HepG2 (cell line): ENCODE data around the gene ZBTB32. TPM values are rescaled to one million over a fixed set of nuclear protein-coding genes. Genes with fewer than 3 reads are reported as not detected.
A peak's percentile ranks its signal among the peaks of the same experiment; 100 is the strongest.

Source experiments
- ARNT ChIP-seq: fragments of 450-650 bp; IDR thresholded peaks from 2 replicates; pipeline ENCODE4 v1.6.1; 2017
- BORCS8-MEF2B ChIP-seq: sonication (generic); formaldehyde crosslinking; IDR thresholded peaks from 2 replicates; pipeline ENCODE4 v1.8.0; 2022; ENCODE audit warnings: mild to moderate bottlenecking, missing genetic modification reagents
- BRCA1 ChIP-seq: sonication (generic); formaldehyde crosslinking; IDR thresholded peaks from 2 replicates; pipeline ENCODE4 v1.4.0; 2020; ENCODE audit warnings: missing genetic modification reagents
- CENPBD1 ChIP-seq: sonication (generic); formaldehyde crosslinking; IDR thresholded peaks from 2 replicates; pipeline ENCODE4 v1.8.0; 2022; ENCODE audit warnings: missing genetic modification reagents, low read depth, mild to moderate bottlenecking, borderline replicate concordance
- CHCHD3 ChIP-seq: sonication (generic); formaldehyde crosslinking; IDR thresholded peaks from 2 replicates; pipeline ENCODE4 v1.8.0; 2022; ENCODE audit warnings: mild to moderate bottlenecking, missing genetic modification reagents, moderate library complexity
- CHD2 ChIP-seq: IDR thresholded peaks from 2 replicates; pipeline ENCODE4 v1.6.1; 2011; ENCODE audit warnings: low read depth, low read length, improper control_type of control experiment
- ELK4 ChIP-seq: sonication (generic); formaldehyde crosslinking; IDR thresholded peaks from 2 replicates; pipeline ENCODE4 v1.9.0; 2021; ENCODE audit warnings: missing genetic modification reagents, borderline replicate concordance
- KLF9 ChIP-seq: IDR thresholded peaks from 2 replicates; pipeline ENCODE4 v1.6.1; 2016; ENCODE audit warnings: low read depth
- MAZ ChIP-seq, 2 experiments: sonication (generic) in 1 of 2; formaldehyde crosslinking in 1 of 2; IDR thresholded peaks; 2 replicates each; pipeline versions ENCODE4 v1.5.0 to v1.6.1; 2012 to 2020; ENCODE audit warnings: low read depth in 2 of 2, mild to moderate bottlenecking in 2 of 2, borderline replicate concordance in 1 of 2, improper control_type of control experiment in 1 of 2, low read length in 1 of 2, missing genetic modification reagents in 1 of 2, moderate library complexity in 1 of 2
- PHF8 ChIP-seq: sonication (generic); formaldehyde crosslinking; IDR thresholded peaks from 2 replicates; pipeline ENCODE4 v1.5.0; 2020; ENCODE audit warnings: missing genetic modification reagents
- RNF2 ChIP-seq: fragments of 450-650 bp; conservative IDR thresholded peaks from 2 replicates; pipeline ENCODE4 v1.6.1; 2016; ENCODE audit warnings: low read depth
- SAFB2 ChIP-seq: sonication (generic); formaldehyde crosslinking; IDR thresholded peaks from 2 replicates; pipeline ENCODE4 v1.5.1; 2020; ENCODE audit warnings: missing genetic modification reagents, low read depth, mild to moderate bottlenecking, borderline replicate concordance
- SALL1 ChIP-seq: sonication (generic); formaldehyde crosslinking; IDR thresholded peaks from 2 replicates; pipeline ENCODE4 v1.8.0; 2022; ENCODE audit warnings: mild to moderate bottlenecking, missing genetic modification reagents
- ZBTB34 ChIP-seq: sonication (generic); formaldehyde crosslinking; IDR thresholded peaks from 2 replicates; pipeline ENCODE4 v1.8.0; 2022; ENCODE audit warnings: mild to moderate bottlenecking, missing genetic modification reagents
- ZC3H13 ChIP-seq: sonication (generic); formaldehyde crosslinking; IDR thresholded peaks from 2 replicates; pipeline ENCODE4 v1.8.1; 2023; ENCODE audit warnings: mild to moderate bottlenecking, missing genetic modification reagents, moderate library complexity
- ZNF326 ChIP-seq: sonication (generic); formaldehyde crosslinking; IDR thresholded peaks from 2 replicates; pipeline ENCODE4 v1.4.0; 2020; ENCODE audit warnings: missing genetic modification reagents, borderline replicate concordance
- ZNF607 ChIP-seq: sonication (generic); formaldehyde crosslinking; IDR thresholded peaks from 2 replicates; pipeline ENCODE4 v1.5.1; 2020; ENCODE audit warnings: missing genetic modification reagents, mild to moderate bottlenecking, borderline replicate concordance
- ZNF768 ChIP-seq: sonication (generic); formaldehyde crosslinking; IDR thresholded peaks from 2 replicates; pipeline ENCODE4 v1.4.0; 2020; ENCODE audit warnings: missing genetic modification reagents
- ZNF775 ChIP-seq: sonication (generic); formaldehyde crosslinking; IDR thresholded peaks from 2 replicates; pipeline ENCODE4 v1.4.0; 2020; ENCODE audit warnings: missing genetic modification reagents, mild to moderate bottlenecking, moderate library complexity, borderline replicate concordance
- polyA plus RNA-seq, 8 experiments: library from polyadenylated mRNA; depleted of rRNA in 3 of 8; stranded (reverse) in 7 of 8; unstranded in 1 of 8; fragments of >200 nt; fragmentation: Illumina TruSeq in 4 of 8; extraction: Trizol in 4 of 8; gene quantifications; 2 replicates each; pipeline versions ENCODE4 v1.2.1 to v1.2.3, GENCODE V29; 2011 to 2016; ENCODE audit warnings: low read depth in 4 of 8, missing spikeins in 1 of 8, mixed read lengths in 1 of 8; ENCODE audit not compliant: insufficient read depth in 1 of 8
- total RNA-seq, 5 experiments: library from RNA; depleted of rRNA; stranded (reverse); fragments of >200 nt; fragmentation: Illumina TruSeq; extraction: Trizol; gene quantifications; 2 replicates each; pipeline ENCODE4 v1.2.3, GENCODE V29; 2016; ENCODE audit warnings: low read depth in 1 of 5
- TF ChIP-seq, protein P1 (sequence below): sonication (generic); formaldehyde crosslinking; IDR thresholded peaks from 2 replicates; pipeline ENCODE4 v1.4.0; 2020; ENCODE audit warnings: missing genetic modification reagents; ENCODE audit errors: not compliant biosample characterization
- TF ChIP-seq, protein P2 (sequence below): IDR thresholded peaks from 2 replicates; pipeline ENCODE4 v1.6.1; 2012; ENCODE audit warnings: inconsistent platforms
- TF ChIP-seq, protein P3 (sequence below): IDR thresholded peaks from 2 replicates; pipeline ENCODE4 v1.6.1; 2016; ENCODE audit warnings: mild to moderate bottlenecking
- TF ChIP-seq, protein P4 (sequence below): sonication (generic); formaldehyde crosslinking; IDR thresholded peaks from 2 replicates; pipeline ENCODE4 v1.8.0; 2023; ENCODE audit warnings: mild to moderate bottlenecking, missing genetic modification reagents

Gene ZBTB32
- total and polyA plus RNA-seq, 2 of the 13 experiments (the other 11 are each of a cell fraction or from before 2014, with no cell fraction given): not detected

- TF ChIP-seq, protein P1, sequence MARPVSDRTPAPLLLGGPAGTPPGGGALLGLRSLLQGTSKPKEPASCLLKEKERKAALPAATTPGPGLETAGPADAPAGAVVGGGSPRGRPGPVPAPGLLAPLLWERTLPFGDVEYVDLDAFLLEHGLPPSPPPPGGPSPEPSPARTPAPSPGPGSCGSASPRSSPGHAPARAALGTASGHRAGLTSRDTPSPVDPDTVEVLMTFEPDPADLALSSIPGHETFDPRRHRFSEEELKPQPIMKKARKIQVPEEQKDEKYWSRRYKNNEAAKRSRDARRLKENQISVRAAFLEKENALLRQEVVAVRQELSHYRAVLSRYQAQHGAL (CRISPR knock-in tag): no peak
- no peak for TF ChIP-seq SAFB2 (CRISPR knock-in tag)
- no peak for TF ChIP-seq CENPBD1 (CRISPR knock-in tag)
- no peak for TF ChIP-seq ZNF775 (CRISPR knock-in tag)
- no peak for TF ChIP-seq KLF9 (CRISPR knock-in tag)
- TF ChIP-seq, protein P2, sequence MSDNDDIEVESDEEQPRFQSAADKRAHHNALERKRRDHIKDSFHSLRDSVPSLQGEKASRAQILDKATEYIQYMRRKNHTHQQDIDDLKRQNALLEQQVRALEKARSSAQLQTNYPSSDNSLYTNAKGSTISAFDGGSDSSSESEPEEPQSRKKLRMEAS: peak; percentile 61
- TF ChIP-seq, protein P3, sequence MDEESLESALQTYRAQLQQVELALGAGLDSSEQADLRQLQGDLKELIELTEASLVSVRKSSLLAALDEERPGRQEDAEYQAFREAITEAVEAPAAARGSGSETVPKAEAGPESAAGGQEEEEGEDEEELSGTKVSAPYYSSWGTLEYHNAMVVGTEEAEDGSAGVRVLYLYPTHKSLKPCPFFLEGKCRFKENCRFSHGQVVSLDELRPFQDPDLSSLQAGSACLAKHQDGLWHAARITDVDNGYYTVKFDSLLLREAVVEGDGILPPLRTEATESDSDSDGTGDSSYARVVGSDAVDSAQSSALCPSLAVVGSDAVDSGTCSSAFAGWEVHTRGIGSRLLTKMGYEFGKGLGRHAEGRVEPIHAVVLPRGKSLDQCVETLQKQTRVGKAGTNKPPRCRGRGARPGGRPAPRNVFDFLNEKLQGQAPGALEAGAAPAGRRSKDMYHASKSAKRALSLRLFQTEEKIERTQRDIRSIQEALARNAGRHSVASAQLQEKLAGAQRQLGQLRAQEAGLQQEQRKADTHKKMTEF (CRISPR knock-in tag): no peak
- no peak for TF ChIP-seq CHD2
- no peak for TF ChIP-seq ZBTB34 (CRISPR knock-in tag)
- TF ChIP-seq ARNT: no peak
- no peak for TF ChIP-seq BORCS8-MEF2B (CRISPR knock-in tag)
- TF ChIP-seq, protein P4, sequence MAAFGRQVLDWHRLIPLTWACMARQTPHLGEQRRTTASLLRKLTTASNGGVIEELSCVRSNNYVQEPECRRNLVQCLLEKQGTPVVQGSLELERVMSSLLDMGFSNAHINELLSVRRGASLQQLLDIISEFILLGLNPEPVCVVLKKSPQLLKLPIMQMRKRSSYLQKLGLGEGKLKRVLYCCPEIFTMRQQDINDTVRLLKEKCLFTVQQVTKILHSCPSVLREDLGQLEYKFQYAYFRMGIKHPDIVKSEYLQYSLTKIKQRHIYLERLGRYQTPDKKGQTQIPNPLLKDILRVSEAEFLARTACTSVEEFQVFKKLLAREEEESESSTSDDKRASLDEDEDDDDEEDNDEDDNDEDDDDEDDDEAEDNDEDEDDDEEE (CRISPR knock-in tag): 0 out of 2 replicates have a peak, but pooled peaks have one; percentile 16
- TF ChIP-seq ZNF326 (CRISPR knock-in tag): no peak
- TF ChIP-seq BRCA1 (CRISPR knock-in tag): no peak
- no peak for TF ChIP-seq ZNF607 (CRISPR knock-in tag)
- no peak for TF ChIP-seq ZC3H13 (CRISPR knock-in tag)
- TF ChIP-seq RNF2: no peak
- no peak for TF ChIP-seq CHCHD3
- peak; percentile 4; the same call in 1 of the 2 replicates for TF ChIP-seq PHF8 (CRISPR knock-in tag)
- no peak for TF ChIP-seq ELK4 (CRISPR knock-in tag)
- peak; percentile 68 for TF ChIP-seq MAZ (IDR thresholded peaks at IDR 0.05; ENCODE audit: borderline replicate concordance, low read depth, low read length)
- TF ChIP-seq MAZ (CRISPR knock-in tag; IDR thresholded peaks at IDR 0.05; ENCODE audit: low read depth): no peak
- peak; percentile 53; the same call in 1 of the 2 replicates for TF ChIP-seq SALL1 (CRISPR knock-in tag)
- 0 out of 2 replicates have a peak, but pooled peaks have one; percentile 36 for TF ChIP-seq ZNF768 (CRISPR knock-in tag)
Measured at GRCh38 chr19:35744430-35745327, 40.3 kb downstream of the ZBTB32 start (continued).
